GM18520 (cell line): ENCODE data around the gene FKBP8.
"Not testable (repeated sequence)": the region's sequence is repeated elsewhere in the genome, so short reads cannot be mapped to it uniquely, and the experiment has no call there.

Source experiments
- ATAC-seq: cut with Tn5 transposase; IDR thresholded peaks from one replicate; pipeline ENCODE4 v1.9.1; 2021; ENCODE audit not compliant: unreplicated experiment

FKBP8 gene

GRCh38 chr19:18542941-18543813, at the start of gene FKBP8:
Gene FKBP8 (minus strand): TSS chr19:18543573. CDS start chr19:18541970, 1,603 bp downstream.
- ATAC-seq: peak; percentile 92

GRCh38 chr19:18592732-18593131, 49.4 kb upstream of the FKBP8 start:
- ATAC-seq: not testable (repeated sequence)

GRCh38 chr19:18591735-18592385, 48.5 kb upstream of the FKBP8 start:
- no peak for ATAC-seq

- ATAC-seq: no peak
These were observed 47.2 kb upstream of the FKBP8 start for GRCh38 chr19:18590273-18591272.

- peak; percentile 15 for ATAC-seq
These were observed 46.3 kb upstream of the FKBP8 start for GRCh38 chr19:18589380-18590272.

GRCh38 chr19:18588611-18589379, 45.4 kb upstream of the FKBP8 start, which contains the start of gene REX1BD:
Gene REX1BD (plus strand): TSS chr19:18588798. CDS start chr19:18588802, 4 bp downstream.
- peak; percentile 77 for ATAC-seq

- no peak for ATAC-seq
These were observed 44.7 kb upstream of the FKBP8 start for GRCh38 chr19:18587962-18588610.

- ATAC-seq: no peak
These were observed 44.2 kb upstream of the FKBP8 start for GRCh38 chr19:18587561-18587960.

- ATAC-seq: no peak
These were observed 42.9 kb upstream of the FKBP8 start for GRCh38 chr19:18586306-18586705.

- no peak for ATAC-seq
These were observed 36.9 kb upstream of the FKBP8 start for GRCh38 chr19:18580311-18580710.

GRCh38 chr19:18577365-18577914, 34.1 kb upstream of the FKBP8 start:
- no peak for ATAC-seq

- ATAC-seq: no peak
These were observed 33.0 kb upstream of the FKBP8 start for GRCh38 chr19:18576383-18576782.

GRCh38 chr19:18574691-18575291, 31.4 kb upstream of the FKBP8 start:
- no peak for ATAC-seq

GRCh38 chr19:18571564-18572344, 28.4 kb upstream of the FKBP8 start, which contains the start of gene UBA52:
Gene UBA52 (plus strand): TSS chr19:18571857. CDS start chr19:18573301, 1,444 bp downstream.
- ATAC-seq: peak; percentile 92

- no peak for ATAC-seq
These were observed 25.0 kb upstream of the FKBP8 start for GRCh38 chr19:18568367-18568766.

- ATAC-seq: no peak
These were observed 23.6 kb upstream of the FKBP8 start for GRCh38 chr19:18566953-18567352.

- no peak for ATAC-seq
These were observed 18.7 kb upstream of the FKBP8 start for GRCh38 chr19:18562086-18562485.
